ENCODE measurements around the gene EIF4G3.

The EIF4G3 gene

DNA sequence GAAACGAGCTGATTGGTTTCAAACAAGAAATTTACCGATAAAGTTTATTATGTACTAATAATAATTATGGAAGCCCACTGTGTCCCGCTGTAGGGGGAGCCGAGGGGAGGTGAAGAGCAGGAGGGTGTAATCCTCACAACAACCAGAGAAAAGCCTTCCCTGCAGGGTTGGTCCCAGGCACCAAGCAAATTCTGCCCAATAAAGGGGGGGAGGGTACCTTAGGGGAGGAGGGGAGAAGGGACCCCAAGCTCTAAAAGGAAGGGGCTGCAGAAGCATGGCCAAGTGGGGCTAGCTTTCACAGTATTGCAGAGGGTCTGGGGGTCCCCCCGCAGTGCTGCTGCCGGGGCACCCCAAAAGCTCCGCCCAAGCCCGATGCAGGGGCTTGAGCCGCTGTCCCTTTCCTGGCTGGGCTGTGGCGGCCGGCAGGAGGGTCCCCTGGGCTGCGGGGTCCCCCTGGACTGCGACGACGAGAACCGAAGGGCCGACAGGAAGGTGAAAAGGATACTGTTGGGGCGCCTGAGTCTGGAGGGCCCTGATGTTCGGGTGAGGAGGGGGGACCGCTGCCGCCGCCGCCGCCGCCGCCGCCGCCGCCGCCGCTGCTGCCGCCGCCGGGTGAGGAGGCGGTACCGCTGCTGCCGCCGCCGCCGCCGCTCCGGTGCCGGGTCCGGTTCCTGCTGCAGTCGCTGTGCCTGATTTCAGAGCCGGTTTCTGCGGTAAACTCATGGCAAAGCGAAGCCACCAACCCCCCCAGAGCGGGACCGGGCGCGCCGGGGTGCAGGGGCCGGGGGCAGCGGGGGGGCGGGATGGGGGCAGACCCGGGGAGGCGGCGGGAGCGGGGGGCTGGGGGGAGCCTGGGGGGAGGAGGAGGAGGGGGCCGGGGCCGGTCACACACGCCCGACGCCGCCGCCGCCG, 771 bp downstream of the EIF4G3 start:
- H3K9me2 ChIP-seq (ENCODE audit: low read depth, low read length), result no peaks in the 10 kb centered on the region
- no peaks in the 10 kb centered on the region for H3F3A ChIP-seq (ENCODE audit: insufficient read depth, low read length)
- no peaks in the 10 kb centered on the region for H3K9me3 ChIP-seq (ENCODE audit: low read length)
- peak overlapping the region; percentile 96 for H3K4me3 ChIP-seq (ENCODE audit: low read depth, low read length, poor library complexity, severe bottlenecking)
- peak overlapping the region; percentile 46 for H3K27ac ChIP-seq (ENCODE audit: low read depth, low read length, poor library complexity, severe bottlenecking)
- no peaks in the 10 kb centered on the region for H3K36me3 ChIP-seq (ENCODE audit: insufficient read depth, low read length)
- TF ChIP-seq EZH2 (IDR thresholded peaks at IDR 0.05; ENCODE audit: borderline replicate concordance, low read length) (no peak), CTCF (IDR thresholded peaks at IDR 0.05; ENCODE audit: low read length) (no peak)
- peaks cover 40% of the 10 kb centered on the region for H3K79me2 ChIP-seq (ENCODE audit: insufficient read depth, low read length)
- H4K20me1 ChIP-seq (ENCODE audit: insufficient read depth, low read length), result no peaks in the 10 kb centered on the region
- H2AFZ ChIP-seq (ENCODE audit: low read length), result no peak overlapping the region
- H3K4me2 ChIP-seq (ENCODE audit: low read length), result peak overlapping the region; percentile 95
- H3K4me1 ChIP-seq (ENCODE audit: insufficient read depth, low read length, severe bottlenecking), result peaks cover 34% of the 10 kb centered on the region
- peak overlapping the region; percentile 87 for H3K9ac ChIP-seq (ENCODE audit: low read length)
- no peaks in the 10 kb centered on the region for H3K27me3 ChIP-seq (ENCODE audit: insufficient read depth, low read length)

GRCh38 chr1:21175324-21175669, 1.4 kb downstream of the EIF4G3 start:
- Histone ChIP-seq H3K36me3 (ENCODE audit: insufficient read depth, low read length) (peaks cover 3% of the 10 kb centered on the region; the same call in 1 of the 2 replicates), H3K9me2 (ENCODE audit: low read depth, low read length) (no peaks in the 10 kb centered on the region), H3K9me3 (ENCODE audit: low read length) (no peaks in the 10 kb centered on the region), H3K27me3 (ENCODE audit: insufficient read depth, low read length) (no peaks in the 10 kb centered on the region), H3K9ac (ENCODE audit: low read length) (peak overlapping the region; percentile 87), H2AFZ (ENCODE audit: low read length) (no peak overlapping the region), H3K79me2 (ENCODE audit: insufficient read depth, low read length) (peaks cover 43% of the 10 kb centered on the region), H3K4me1 (ENCODE audit: insufficient read depth, low read length, severe bottlenecking) (peaks cover 34% of the 10 kb centered on the region), H3K4me3 (ENCODE audit: low read depth, low read length, poor library complexity, severe bottlenecking) (peak overlapping the region; percentile 96), H3K27ac (ENCODE audit: low read depth, low read length, poor library complexity, severe bottlenecking) (peak overlapping the region; percentile 46), H3F3A (ENCODE audit: insufficient read depth, low read length) (no peaks in the 10 kb centered on the region), H3K4me2 (ENCODE audit: low read length) (peak overlapping the region; percentile 95), H4K20me1 (ENCODE audit: insufficient read depth, low read length) (no peaks in the 10 kb centered on the region)
- no peak for TF ChIP-seq EZH2 (IDR thresholded peaks at IDR 0.05; ENCODE audit: borderline replicate concordance, low read length)
- TF ChIP-seq CTCF (IDR thresholded peaks at IDR 0.05; ENCODE audit: low read length), result no peak

- peaks cover 43% of the 10 kb centered on the region for H3K79me2 ChIP-seq (ENCODE audit: insufficient read depth, low read length)
- H3K27ac ChIP-seq (ENCODE audit: low read depth, low read length, poor library complexity, severe bottlenecking), result peak overlapping the region; percentile 46
These were observed 1.9 kb downstream of the EIF4G3 start for GRCh38 chr1:21174654-21175323.

More at GRCh38 chr1:21174654-21175323, 1.9 kb downstream of the EIF4G3 start:
- Histone ChIP-seq H3K27me3 (ENCODE audit: insufficient read depth, low read length) (no peaks in the 10 kb centered on the region), H4K20me1 (ENCODE audit: insufficient read depth, low read length) (no peaks in the 10 kb centered on the region), H3K4me2 (ENCODE audit: low read length) (peak overlapping the region; percentile 95), H3K4me3 (ENCODE audit: low read depth, low read length, poor library complexity, severe bottlenecking) (peak overlapping the region; percentile 96), H3K36me3 (ENCODE audit: insufficient read depth, low read length) (peaks cover 8% of the 10 kb centered on the region; the same call in 1 of the 2 replicates), H3K9me3 (ENCODE audit: low read length) (no peaks in the 10 kb centered on the region), H3F3A (ENCODE audit: insufficient read depth, low read length) (no peaks in the 10 kb centered on the region), H3K9me2 (ENCODE audit: low read depth, low read length) (no peaks in the 10 kb centered on the region), H3K4me1 (ENCODE audit: insufficient read depth, low read length, severe bottlenecking) (peaks cover 34% of the 10 kb centered on the region), H3K9ac (ENCODE audit: low read length) (peak overlapping the region; percentile 87), H2AFZ (ENCODE audit: low read length) (no peak overlapping the region)
- TF ChIP-seq CTCF (IDR thresholded peaks at IDR 0.05; ENCODE audit: low read length), result no peak
- TF ChIP-seq EZH2 (IDR thresholded peaks at IDR 0.05; ENCODE audit: borderline replicate concordance, low read length), result no peak

Measured in OCI-LY1 (cell line).